Hematopoietic multipotent progenitor cell treated with erythropoietin and hydrocortisone succinate and interleukin-3 and kit ligand, for 8 days (in vitro differentiated cells): Measurements from ENCODE around the gene ZNF385B.

Experiments
- DNase-seq: peaks from one replicate; pipeline ENCODE4 v3.0.0-alpha.2; 2015

ZNF385B gene

GRCh38 chr2:179578171-179578916 lies 283.1 kb downstream of the ZNF385B start:
- DNase-seq, result no peak

GRCh38 chr2:179574061-179574519 lies 287.3 kb downstream of the ZNF385B start:
- no peak for DNase-seq

- no peak for DNase-seq
These were observed 288.9 kb downstream of the ZNF385B start for GRCh38 chr2:179572544-179572943.

GRCh38 chr2:179571721-179572120 lies 289.7 kb downstream of the ZNF385B start:
- DNase-seq, result no peak

GRCh38 chr2:179571252-179571651 lies 290.2 kb downstream of the ZNF385B start:
- DNase-seq, result no peak

- no peak for DNase-seq
These were observed 291.6 kb downstream of the ZNF385B start for GRCh38 chr2:179569831-179570233.

GRCh38 chr2:179565807-179566206 lies 295.6 kb downstream of the ZNF385B start:
- DNase-seq, result no peak

- DNase-seq, result no peak
These were observed 299.0 kb downstream of the ZNF385B start for GRCh38 chr2:179562330-179562885.

- no peak for DNase-seq
These were observed 299.7 kb downstream of the ZNF385B start for GRCh38 chr2:179561702-179562101.

- DNase-seq, result no peak
These were observed 301.1 kb downstream of the ZNF385B start for GRCh38 chr2:179560257-179560735.

- no peak for DNase-seq
These were observed 302.2 kb downstream of the ZNF385B start for GRCh38 chr2:179559108-179559806.

GRCh38 chr2:179558010-179558934 lies 303.1 kb downstream of the ZNF385B start:
- no peak for DNase-seq

GRCh38 chr2:179556425-179556824 lies 305.0 kb downstream of the ZNF385B start:
- DNase-seq, result no peak

GRCh38 chr2:179555691-179556283 lies 305.6 kb downstream of the ZNF385B start:
- DNase-seq, result no peak

GRCh38 chr2:179554639-179555386 lies 306.6 kb downstream of the ZNF385B start:
- no peak for DNase-seq

GRCh38 chr2:179553382-179553781 lies 308.0 kb downstream of the ZNF385B start:
- no peak for DNase-seq

GRCh38 chr2:179551539-179552045 lies 309.8 kb downstream of the ZNF385B start:
- no peak for DNase-seq

- no peak for DNase-seq
These were observed 310.6 kb downstream of the ZNF385B start for GRCh38 chr2:179550849-179551248.

GRCh38 chr2:179550214-179550613 lies 311.2 kb downstream of the ZNF385B start:
- no peak for DNase-seq

- DNase-seq, result no peak
These were observed 314.8 kb downstream of the ZNF385B start for GRCh38 chr2:179546656-179547055.

- no peak for DNase-seq
These were observed 316.4 kb downstream of the ZNF385B start for GRCh38 chr2:179545024-179545423.
